Stimulated activated CD8-positive, alpha-beta memory T cell treated with anti-CD3 and anti-CD28 coated beads, Interleukin-4, amount 100 ng/mL, for 1 hour (primary cell): ENCODE measurements around the gene ALS2.
"Not testable (repeated sequence)": the region's sequence is repeated elsewhere in the genome, so short reads cannot be mapped to it uniquely, and the experiment has no call there.

ENCODE experiments used
- DNase-seq, 2 donors: peaks; one replicate each; pipeline ENCODE4 v3.0.0-alpha.2; 2020; ENCODE audit warnings: low read depth in 2 of 2, low spot score in 1 of 2

ALS2 gene

DNA sequence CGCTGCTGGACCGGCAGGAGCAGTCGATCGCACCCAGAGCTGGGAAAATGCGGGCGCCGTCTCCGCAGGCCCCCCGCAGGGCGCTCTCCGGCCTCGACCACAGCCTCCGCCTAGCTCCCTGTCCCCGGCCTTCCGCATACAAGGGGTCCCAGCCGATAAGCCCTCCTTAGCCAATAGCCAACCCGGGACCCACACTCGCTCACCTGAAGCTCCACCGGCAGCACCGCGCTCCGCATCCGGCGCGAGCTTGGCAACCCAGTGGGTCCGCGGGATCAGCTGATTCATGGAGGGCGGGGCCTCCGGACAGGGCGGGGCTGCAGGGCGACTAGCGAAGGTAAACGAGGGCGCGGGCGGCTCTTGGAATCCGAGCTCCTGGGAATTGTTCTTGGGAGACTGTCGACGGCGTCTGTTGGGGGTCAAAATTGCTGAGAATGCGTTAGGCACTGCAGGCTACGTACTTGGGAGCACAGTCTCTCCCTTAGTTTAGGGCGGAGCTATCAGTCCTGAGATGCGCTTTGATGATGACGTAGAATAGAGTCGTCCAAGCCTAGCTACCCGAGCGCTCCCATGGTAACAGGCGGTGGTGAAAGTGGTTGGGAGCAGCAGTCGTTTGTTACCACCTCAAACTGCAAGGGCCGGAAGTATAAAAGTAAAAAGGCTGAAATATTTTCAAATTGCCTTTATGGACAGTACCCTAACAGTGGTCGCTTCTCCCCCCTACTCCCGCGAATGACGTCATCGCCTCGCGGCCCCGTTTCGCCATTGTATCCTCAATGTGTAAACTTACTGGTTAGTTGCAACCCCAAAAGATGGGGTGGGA, at the start of gene ALS2:
Gene ALS2, minus strand, starts transcription at position 260 of the 820 bp plus-strand sequence. CDS start 12,048 bp downstream, outside the sequence.
- peak; percentile 86 to 89 for DNase-seq

DNA sequence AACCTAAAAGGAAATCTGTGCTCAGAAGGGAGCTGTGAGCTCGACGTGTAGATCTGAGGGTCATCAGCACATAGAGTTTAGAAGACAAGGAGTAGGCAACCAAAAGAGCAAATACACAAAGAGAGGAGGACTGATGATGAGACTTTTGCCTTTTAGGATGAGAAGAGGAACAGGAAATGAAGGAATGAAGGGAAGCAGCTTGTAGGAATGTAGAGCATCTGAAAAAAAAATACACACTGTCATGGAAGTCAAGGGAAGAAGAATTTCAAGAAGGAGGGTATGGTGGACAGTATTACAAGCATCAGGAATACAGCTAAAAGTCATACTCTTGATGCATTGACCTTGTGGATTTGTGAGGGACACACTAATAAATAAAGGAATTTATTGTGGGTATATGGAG, 47.5 kb upstream of the ALS2 start:
- DNase-seq = no peak

DNA sequence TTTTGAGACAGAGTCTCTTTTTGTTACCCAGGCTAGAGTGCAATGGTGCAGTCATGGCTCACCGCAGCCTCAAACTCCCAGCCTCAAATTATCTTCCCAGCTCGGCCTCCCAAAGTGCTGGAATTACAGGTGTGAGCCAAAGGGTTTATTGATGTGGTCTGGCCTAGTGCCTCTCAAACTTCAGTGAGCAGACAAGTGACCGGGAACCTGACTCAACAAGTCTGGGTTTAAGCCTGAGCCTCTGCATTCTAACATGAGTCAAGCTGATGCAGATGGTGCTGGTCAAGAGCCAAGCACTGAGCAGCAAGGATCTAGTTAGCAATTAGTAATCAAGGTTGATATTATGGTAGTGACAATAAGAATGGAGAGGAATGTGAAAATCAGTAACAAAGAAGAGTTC, 46.9 kb upstream of the ALS2 start:
- DNase-seq = no peak

DNA sequence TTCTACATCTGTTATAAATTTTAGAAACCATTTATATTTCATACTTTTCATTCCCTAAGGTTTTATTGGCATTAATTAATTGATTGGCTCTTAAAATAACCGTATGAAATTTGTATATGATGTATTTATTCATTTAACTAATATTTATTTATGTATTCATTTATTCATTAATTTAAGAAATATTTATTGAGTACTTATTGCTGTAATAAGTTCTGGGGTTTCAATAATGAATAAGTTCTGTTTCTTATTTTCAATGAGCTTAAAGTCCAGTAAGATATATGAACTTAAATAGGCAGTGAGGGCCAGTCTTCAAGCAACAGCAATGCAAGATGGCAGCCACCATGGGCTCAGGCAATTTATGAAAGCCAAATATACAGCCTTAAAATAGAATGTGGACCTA, 43.5 kb upstream of the ALS2 start:
- no peak for DNase-seq

DNA sequence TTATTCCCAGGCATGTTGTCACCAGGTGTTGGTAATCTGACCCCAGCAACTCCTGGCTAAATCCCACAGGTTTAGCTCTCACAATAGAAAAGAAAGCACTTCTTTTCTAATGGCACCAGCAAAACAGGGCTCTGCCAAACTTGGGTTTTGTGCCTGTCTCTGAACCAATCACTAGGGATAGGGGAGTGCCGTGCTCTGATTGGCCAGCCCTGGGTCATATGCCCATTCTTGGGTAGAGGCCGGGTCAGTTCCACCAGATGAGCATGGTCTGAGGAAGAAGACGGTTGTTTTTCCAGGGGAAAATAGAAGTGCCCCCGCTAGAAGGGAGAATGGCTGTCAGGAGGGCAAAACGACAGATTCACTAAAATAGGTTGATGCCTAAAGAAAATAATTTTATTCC, 40.3 kb upstream of the ALS2 start:
- no peak for DNase-seq

DNA sequence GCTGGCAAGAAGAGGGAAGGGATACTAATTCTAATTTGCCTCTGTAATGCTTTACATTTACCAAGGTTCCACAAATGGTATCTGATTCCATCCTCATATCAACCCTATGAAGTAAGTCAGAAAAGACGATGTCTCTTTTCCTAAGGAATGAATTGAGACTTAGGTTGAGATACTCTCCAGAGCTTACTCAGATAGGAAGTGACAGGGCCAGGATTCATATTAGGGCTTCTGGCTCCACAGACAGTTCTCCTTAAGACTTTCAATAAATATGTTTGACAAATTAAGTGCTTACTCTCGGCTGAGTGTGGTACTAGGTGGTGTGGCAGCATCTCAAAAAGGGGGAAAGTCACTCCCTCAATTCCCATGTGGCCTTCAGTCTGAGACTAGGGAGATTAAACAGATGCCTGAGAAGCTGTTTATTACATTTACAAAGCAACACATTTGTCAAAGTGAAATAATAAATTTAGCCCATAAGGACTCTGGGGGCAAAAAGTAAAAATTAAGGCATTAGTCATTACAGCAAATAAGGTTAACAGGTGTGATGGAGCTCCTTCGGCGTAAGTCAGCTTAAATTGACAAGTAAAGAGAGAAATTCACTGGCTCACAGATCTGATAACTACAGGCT, 39.8 kb upstream of the ALS2 start:
- DNase-seq = no peak

DNA sequence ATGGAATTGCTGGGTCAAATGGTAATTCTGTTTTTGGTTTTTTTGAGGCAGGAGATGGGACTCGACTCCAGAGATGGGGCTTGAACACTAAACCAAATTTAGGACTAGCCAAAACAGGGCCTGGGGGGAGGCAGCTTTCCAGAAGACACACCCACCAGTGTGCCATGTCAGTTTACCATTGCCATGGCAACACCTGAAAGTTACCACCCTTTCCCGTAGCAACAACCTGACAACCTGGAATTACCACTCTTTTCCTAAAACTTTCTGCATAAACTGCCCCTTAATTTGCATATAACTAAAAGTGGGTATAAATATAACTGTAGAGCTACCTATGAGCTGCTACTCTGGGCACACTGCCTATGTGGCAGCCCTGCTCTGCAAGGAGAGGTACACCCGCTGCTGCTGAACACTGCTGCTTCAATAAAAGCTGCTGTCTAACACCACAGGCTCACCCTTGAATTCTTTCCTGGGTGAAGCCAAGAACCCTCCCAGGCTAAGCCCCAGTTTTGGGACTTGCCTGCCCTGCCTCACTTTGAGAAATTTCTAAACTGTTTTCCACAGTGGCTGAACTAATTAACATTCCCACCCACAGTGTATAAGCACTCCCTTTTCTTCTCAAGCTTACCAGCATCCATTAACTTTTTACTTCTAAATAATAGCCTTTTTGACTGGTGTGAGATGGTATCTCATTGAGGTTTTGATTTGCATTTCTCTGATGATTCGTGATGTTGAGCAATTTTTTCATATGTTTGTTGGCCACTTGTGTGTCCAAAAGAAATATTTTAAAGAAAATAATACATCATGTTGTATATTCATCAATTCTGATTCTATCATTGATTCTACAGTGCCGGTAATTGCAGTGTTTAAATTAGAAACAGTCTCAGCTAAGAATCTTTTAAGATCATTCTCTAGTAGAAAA, 36.2 kb upstream of the ALS2 start:
- no peak for DNase-seq

DNA sequence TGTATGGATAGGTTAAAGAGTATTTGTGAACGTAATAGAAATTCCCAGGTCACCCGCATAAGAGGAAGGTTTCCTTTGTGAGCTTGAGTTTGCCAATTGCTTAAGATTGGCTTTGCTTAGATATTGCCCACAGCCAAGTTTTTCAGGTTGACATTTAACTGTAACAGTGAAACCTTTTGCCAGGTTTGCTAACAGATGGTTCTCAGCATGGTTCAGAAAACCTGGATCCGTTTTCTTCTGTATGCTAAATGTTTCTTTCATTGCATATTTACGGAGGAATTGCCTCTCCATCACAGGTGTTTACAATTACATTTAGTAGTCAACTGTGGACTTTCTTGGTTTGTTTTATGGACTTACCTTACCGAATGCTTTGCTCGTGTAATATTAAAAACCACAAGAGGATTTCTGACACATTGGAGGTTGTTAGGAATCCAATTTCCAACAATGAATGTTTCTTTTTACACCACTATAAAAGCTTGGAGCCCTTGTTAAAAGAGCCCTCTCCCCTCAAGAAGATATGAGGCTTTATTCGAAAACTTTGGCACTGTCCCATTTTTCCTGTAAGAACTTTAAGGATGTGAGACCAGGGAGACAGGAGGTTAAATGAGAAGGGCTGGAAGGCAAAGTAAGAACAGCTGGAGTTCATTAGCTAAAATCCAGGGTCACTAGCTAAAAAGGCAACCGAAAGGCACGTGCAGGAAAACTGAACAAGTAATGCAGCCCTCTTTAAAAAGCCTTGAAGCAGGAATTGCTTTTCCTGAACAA, 33.4 kb upstream of the ALS2 start:
- DNase-seq = no peak

DNA sequence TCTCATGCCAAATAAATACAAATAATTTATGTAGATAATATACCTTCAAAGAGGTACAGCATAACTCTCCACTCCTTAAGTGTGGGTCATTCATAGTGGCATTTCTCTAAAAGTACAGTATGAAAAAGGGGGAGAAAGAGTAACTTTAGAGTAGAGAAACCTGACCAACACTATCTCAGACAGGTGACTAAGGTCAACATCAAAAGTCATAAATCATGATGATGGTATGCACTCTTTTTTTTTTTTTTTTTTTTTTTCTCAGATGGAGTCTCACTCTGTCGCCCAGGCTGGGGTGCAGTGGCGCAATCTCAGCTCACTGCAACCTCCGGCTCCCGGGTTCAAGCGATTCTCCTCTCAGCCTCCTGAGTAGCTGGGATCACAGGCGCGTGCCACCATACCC, 29.9 kb upstream of the ALS2 start:
- not testable (repeated sequence) for DNase-seq

DNA sequence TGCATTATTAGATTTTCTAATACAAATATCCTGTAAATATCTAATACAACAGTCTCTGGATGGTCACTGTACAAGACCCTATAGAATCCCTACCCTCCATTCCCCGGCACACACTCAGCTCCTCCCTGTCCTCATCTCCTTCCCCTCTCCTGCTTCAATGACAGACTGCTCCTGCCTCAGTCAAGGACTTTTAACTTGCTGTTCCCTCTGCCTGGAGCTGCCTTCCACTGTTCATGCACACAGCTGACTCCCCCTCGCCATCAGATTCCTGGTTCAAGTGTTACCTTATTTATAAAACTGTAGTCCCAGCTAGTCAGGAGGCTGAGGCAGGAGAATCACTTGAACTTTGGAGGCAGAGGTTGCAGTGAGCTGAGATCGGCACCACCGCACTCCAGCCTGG, 28.9 kb upstream of the ALS2 start:
- no peak for DNase-seq

DNA sequence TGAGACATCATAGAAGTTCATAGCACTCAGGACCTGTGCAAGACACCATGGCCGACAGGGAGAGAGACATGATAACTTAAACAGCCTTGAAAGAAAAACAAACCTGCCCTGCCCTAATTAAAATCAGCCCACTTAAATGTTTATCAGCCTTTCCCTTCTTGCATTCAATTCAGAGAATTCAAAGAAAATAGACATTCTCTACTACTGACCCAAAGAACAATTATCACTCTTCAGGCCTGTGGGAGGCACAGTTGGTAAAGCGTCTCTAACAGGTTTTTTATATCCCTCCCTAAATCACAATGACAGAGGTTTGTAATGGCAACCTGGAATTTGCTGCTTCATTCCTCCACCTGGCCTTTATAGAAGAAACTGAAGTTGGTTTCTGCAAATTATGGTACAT, 27.3 kb upstream of the ALS2 start:
- no peak for DNase-seq

DNA sequence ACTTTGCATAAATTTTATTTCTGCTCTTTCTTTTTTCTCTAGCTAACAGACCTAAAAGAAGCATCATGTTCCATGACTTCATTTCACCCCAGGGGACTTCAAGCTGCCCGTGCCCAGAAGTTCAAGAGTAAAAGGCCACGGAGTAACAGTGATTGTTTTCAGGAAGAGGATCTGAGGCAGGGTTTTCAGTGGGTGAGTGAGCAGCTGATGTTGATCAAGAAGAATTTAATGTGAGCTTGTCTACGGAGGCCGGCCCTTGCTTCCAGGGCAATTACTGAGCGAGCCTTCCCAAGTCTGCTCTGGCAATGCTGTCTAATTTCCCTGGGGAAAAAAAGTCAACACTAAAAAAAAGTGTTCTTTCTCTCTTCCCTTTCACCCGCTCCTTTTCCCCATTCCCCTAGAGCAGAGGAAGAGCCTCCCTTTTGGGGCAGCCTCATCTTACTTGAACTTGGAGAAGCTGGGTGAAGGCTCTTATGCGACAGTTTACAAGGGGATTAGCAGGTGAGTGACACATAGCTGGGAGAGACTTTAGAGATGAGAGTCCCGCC, 26.8 kb upstream of the ALS2 start:
- DNase-seq = no peak

DNA sequence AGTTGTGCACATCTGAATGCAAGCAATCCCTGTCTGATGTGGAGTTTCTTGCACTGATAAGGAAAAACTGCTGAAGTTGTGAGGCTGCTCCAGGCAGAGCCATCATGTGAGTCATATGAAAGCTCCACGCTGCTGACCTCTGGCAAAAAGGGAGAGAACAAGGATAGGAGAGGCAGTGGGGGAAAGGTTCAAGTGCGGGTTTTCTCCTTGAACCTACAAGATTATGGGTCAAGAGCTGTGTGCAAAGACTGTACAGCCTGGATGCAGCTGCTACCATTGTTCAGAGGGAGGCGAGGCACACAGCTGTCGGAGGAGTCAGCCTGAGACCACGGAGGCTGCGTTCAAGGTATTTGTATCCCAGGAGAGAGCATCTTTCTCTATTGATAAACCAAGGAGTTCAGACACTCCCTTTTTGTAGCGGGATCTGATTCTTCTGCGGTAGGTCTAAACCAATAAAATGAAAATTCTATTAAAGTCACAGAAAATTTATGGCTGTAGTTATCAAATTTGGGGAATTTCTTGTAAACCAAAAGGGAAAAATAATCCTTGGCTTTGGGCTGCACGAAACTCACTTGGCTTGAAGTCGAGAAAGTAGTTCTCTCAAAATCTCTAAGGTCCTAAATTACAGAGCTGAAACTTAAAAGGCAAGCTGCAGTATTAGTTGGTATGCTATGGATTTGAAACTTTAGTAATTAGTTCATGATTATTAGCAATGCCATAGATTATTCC, 25.9 kb upstream of the ALS2 start, which contains the start of gene CDK15:
Gene CDK15, plus strand, starts transcription at position 96 of the 729 bp plus-strand sequence. Its CDS starts 128 bp downstream, at position 224.
- DNase-seq = no peak

DNA sequence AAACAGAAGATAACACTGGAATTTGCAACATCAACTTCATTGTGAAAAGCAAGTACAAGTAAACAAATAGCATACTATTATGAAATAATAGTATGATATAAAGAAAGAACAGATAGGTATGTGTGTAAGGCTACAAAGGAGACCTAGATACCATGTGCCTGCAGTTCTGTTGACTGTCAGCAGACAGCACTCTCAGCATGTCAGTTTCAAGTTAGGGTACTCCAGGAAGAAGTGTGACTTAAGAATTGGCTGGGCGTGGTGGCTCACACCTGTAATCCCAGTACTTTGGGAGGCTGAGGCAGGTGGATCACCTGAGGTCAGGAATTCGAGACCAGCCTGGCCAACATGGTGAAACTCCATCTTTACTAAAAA, 18.2 kb upstream of the ALS2 start:
- DNase-seq = not testable (repeated sequence)

DNA sequence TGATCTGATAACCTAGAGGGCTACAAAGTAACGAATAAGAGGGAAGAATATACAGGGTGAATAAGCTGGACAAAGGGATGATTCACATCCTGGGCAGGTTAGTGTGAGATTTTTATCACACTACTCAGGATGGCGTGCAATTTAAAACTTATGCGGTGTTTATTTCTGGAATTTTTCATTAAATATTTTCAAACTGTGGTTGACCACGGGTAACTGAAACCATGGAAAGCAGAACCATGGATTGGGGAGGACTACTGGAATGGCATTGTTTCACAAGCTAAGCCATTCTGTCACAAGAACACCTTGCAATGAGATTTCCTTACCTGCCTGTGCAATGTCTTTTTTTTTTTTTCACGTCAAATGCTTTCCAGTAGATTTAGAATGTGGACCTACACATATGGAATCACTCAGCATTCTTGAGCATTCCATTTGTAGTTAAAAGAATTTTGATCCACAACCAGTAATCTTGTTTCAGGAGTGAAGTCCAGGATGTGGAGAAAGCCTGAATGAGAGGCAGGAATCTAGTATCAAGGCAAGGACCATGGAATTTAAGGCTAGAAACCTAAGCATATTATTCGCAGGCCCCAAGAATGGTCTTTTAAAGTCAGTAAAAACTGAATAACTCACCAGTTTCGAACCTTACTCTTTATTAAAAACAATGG, 17.6 kb upstream of the ALS2 start:
- DNase-seq = no peak

DNA sequence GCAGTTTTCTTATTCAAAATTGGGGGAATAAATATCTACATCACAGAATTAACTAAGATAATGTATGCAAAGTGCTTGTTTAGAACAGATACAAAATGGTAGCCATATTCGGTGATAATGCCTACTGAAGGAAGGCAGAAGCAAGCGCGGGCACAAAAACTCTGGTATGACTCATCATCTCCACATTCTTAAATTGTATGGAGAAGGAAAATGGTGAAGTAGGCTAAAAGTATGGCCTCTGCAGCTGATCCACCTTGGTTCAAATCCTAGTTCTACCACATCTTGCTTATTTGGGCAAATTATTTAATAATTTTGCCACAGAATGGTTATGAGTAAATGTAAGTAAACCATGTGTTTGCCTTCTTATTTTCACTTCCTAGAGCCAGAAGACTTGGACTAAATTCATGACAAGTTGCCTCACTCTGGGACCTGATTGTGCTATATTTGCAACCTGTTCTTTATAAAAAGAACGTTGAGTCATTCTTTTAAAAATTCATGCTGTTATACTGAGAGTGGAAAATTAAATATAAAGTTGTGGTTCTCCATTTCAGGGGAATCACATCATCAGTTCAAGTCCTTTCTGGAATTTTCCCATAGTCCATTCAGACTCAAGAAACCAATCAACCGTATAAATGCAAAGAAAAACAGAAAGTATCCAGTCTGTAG, 16.6 kb upstream of the ALS2 start:
- no peak for DNase-seq

DNA sequence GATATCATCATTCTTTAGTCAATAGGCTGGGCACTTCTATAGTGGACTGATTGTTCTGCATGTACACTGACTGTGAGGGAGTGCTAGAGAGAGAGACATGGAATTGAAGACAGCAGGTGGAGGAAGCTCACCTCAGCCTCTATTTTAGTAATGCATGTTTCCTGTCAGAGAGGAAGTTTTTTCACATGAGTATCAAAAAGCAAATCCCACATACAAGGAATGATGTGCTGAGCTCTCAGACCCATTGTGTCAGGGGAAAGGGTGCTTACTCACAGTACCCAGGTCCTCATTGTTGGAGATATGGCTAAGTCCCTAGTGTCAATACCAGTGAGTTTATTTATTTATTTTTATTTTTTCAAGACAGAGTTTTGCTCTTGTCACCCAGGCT, 15.7 kb upstream of the ALS2 start:
- no peak for DNase-seq

DNA sequence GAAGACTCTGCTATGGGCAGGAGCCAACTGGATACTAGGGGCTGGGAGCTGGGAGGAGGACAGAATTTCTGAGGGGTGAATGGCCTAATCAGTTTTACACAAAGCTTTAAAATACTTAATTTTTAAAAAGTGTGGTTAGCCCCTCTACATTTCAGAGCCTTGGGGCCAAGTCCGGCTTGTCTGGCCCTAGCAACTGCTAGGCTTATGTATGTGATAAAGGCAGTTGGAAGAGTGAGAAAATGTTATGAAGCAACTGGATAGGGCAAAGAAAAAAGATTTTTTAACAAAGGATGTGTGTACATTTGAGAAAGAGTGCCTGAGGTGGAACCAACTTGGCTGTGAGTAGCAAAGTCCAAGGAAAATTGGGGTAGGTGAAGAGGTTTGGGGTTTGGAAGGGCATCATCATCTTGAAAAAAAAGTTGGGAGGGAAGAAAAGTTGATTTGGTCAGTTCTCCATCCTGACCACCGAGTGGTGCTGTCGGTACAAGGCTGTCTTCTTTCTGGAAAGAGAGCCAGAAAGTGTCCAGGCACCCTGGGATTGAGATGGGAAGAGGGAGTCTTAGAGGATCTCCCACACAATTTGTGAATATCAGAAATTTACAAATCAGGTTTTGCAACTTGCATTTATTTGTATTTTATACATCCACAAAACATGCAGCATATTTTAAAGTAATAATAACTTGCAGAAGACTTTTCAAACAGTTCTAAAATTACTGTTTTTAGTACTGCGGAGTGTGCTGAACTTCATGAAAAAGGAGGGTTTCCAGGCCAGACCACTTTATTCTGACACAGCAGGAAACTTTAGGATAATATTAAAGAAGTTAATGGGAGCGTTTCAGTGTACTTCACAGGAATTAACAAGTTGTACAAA, 15.1 kb upstream of the ALS2 start:
- no peak for DNase-seq
